Mesenchymal stem cell (in vitro differentiated cells and primary cell): Measurements from ENCODE around the gene ATR.
A peak's percentile ranks its signal among the peaks of the same experiment; 100 is the strongest.

ENCODE experiments used
- DNase-seq: peaks from one replicate; pipeline ENCODE4 v3.0.0-alpha.2; 2013
- H2AFZ ChIP-seq: one replicate; pipeline ENCODE4 v1.6.1; 2013; ENCODE audit warnings: low read depth, mild to moderate bottlenecking, control low read depth, inconsistent platforms, low read length, moderate library complexity
- H2AK5ac ChIP-seq: 2 replicates; pipeline ENCODE4 v1.6.1; 2013; ENCODE audit warnings: low read length, moderate library complexity, mild to moderate bottlenecking, inconsistent platforms; ENCODE audit not compliant: severe bottlenecking
- H2BK120ac ChIP-seq: one replicate; pipeline ENCODE4 v1.6.1; 2013; ENCODE audit warnings: low read depth, mild to moderate bottlenecking, inconsistent platforms, low read length, moderate library complexity
- H2BK12ac ChIP-seq, 2 experiments: one replicate each; pipeline ENCODE4 v1.6.1; 2013; ENCODE audit warnings: inconsistent platforms in 2 of 2, low read length in 2 of 2, mild to moderate bottlenecking in 2 of 2, moderate library complexity in 2 of 2, control low read depth in 1 of 2
- H2BK15ac ChIP-seq: one replicate; pipeline ENCODE4 v1.6.1; 2013; ENCODE audit warnings: mild to moderate bottlenecking, low read depth, inconsistent platforms; ENCODE audit not compliant: poor library complexity, severe bottlenecking
- H2BK5ac ChIP-seq: 2 replicates; pipeline ENCODE4 v1.6.1; 2013; ENCODE audit warnings: low read depth, mild to moderate bottlenecking, low read length, control low read depth, inconsistent platforms; ENCODE audit not compliant: poor library complexity, severe bottlenecking
- H3K14ac ChIP-seq, 2 experiments: one replicate each; pipeline ENCODE4 v1.6.1; 2013; ENCODE audit warnings: inconsistent platforms in 2 of 2, low read length in 2 of 2, control low read depth in 1 of 2, mild to moderate bottlenecking in 1 of 2, moderate library complexity in 1 of 2
- H3K18ac ChIP-seq, 2 experiments: one replicate each; pipeline ENCODE4 v1.6.1; 2013; ENCODE audit warnings: inconsistent platforms in 2 of 2, low read length in 2 of 2, control low read depth in 1 of 2, low read depth in 1 of 2, mild to moderate bottlenecking in 1 of 2
- H3K23ac ChIP-seq, 2 experiments: one replicate each; pipeline ENCODE4 v1.6.1; 2013; ENCODE audit warnings: inconsistent platforms in 2 of 2, low read length in 2 of 2, mild to moderate bottlenecking in 2 of 2, moderate library complexity in 2 of 2, control low read depth in 1 of 2
- H3K27ac ChIP-seq: 2 replicates; pipeline ENCODE4 v1.5.1; 2013; ENCODE audit warnings: mild to moderate bottlenecking, moderate library complexity, low read length, control low read depth, inconsistent platforms; ENCODE audit not compliant: poor library complexity, severe bottlenecking
- H3K27me3 ChIP-seq, 2 experiments: 2 replicates each; pipeline versions ENCODE4 v1.6.1 to v1.7.0; 2013; ENCODE audit warnings: low read length in 2 of 2, mild to moderate bottlenecking in 2 of 2, moderate library complexity in 2 of 2, control low read depth in 1 of 2, inconsistent platforms in 1 of 2; ENCODE audit not compliant: control insufficient read depth in 1 of 2, insufficient read depth in 1 of 2
- H3K36me3 ChIP-seq, 2 experiments: 2 replicates each; pipeline versions ENCODE4 v1.6.1 to v1.7.0; 2013; ENCODE audit warnings: low read length in 2 of 2, control low read depth in 1 of 2, inconsistent platforms in 1 of 2, low read depth in 1 of 2, mild to moderate bottlenecking in 1 of 2; ENCODE audit not compliant: insufficient read depth in 2 of 2, control insufficient read depth in 1 of 2
- H3K4ac ChIP-seq, 2 experiments: one replicate each; pipeline ENCODE4 v1.6.1; 2013; ENCODE audit warnings: inconsistent platforms in 2 of 2, low read length in 2 of 2, mild to moderate bottlenecking in 2 of 2, moderate library complexity in 2 of 2, control low read depth in 1 of 2, low read depth in 1 of 2
- H3K4me1 ChIP-seq: 2 replicates; pipeline ENCODE4 v1.6.1; 2013; ENCODE audit warnings: low read depth, low read length, control low read depth; ENCODE audit not compliant: control insufficient read depth, insufficient read depth
- H3K4me2 ChIP-seq: 2 replicates; pipeline ENCODE4 v1.6.1; 2013; ENCODE audit warnings: low read length, mild to moderate bottlenecking, inconsistent platforms; ENCODE audit not compliant: poor library complexity, severe bottlenecking
- H3K4me3 ChIP-seq, 2 experiments: 2 replicates each; pipeline versions ENCODE4 v1.5.1 to v1.7.0; 2013; ENCODE audit warnings: low read length in 2 of 2, mild to moderate bottlenecking in 2 of 2, control low read depth in 1 of 2, low read depth in 1 of 2; ENCODE audit not compliant: insufficient read depth in 1 of 2
- H3K79me1 ChIP-seq: replicated peaks from 2 replicates; pipeline ENCODE4 v1.6.1; 2013; ENCODE audit warnings: mild to moderate bottlenecking, control low read depth, low read length, inconsistent platforms; ENCODE audit not compliant: poor library complexity, severe bottlenecking
- H3K9ac ChIP-seq: 2 replicates; pipeline ENCODE4 v1.7.0; 2013; ENCODE audit warnings: mild to moderate bottlenecking, low read length, moderate library complexity
- H3K9me3 ChIP-seq: 2 replicates; pipeline ENCODE4 v1.7.0; 2013; ENCODE audit warnings: mild to moderate bottlenecking, low read length; ENCODE audit not compliant: control insufficient read depth
- H4K8ac ChIP-seq: one replicate; pipeline ENCODE4 v1.6.1; 2013; ENCODE audit warnings: inconsistent platforms, mild to moderate bottlenecking, low read length, moderate library complexity
- H4K91ac ChIP-seq: one replicate; pipeline ENCODE4 v1.6.1; 2013; ENCODE audit warnings: mild to moderate bottlenecking, low read length, inconsistent platforms
- WGBS: methylation state at CpG from one replicate; pipeline ENCODE4 v1.1.7; 2013; ENCODE audit warnings: mixed read lengths; 5-methylcytosine and 5-hydroxymethylcytosine counted together

The ATR gene

GRCh38 chr3:142501004-142501926 is 77.3 kb downstream of the ATR start:
- Histone ChIP-seq H3K23ac (no peak overlapping the region), H3K27ac (peak overlapping the region; percentile 19), H2BK12ac (no peak overlapping the region), H3K14ac (no peak overlapping the region), H3K9ac (peak overlapping the region; percentile 58), H2BK15ac (no peak overlapping the region), H2BK5ac (no peak overlapping the region), H4K91ac (no peak overlapping the region), H3K4me2 (no peak overlapping the region), H2AFZ (no peak overlapping the region), H3K4me1 (no peaks in the 10 kb centered on the region), H3K27me3 (no peaks in the 10 kb centered on the region), H3K79me1 (no peaks in the 10 kb centered on the region), H3K36me3 (peaks cover 1 to 45% of the 10 kb centered on the region in 2 experiments), H3K4me3 (peak overlapping the region in 1 of 2 experiments; percentile 8), H3K18ac (no peak overlapping the region), H3K9me3 (no peaks in the 10 kb centered on the region), H2BK120ac (no peak overlapping the region), H4K8ac (no peak overlapping the region), H2AK5ac (no peak overlapping the region), H3K4ac (no peak overlapping the region)
- peak; percentile 68 for DNase-seq
- 56% methylated on average over 3 of the region's 5 CpGs for WGBS

GRCh38 chr3:142500211-142500610 is 78.3 kb downstream of the ATR start:
- Histone ChIP-seq H2BK5ac (no peak overlapping the region), H3K27me3 (no peaks in the 10 kb centered on the region), H3K36me3 (peaks cover 3 to 45% of the 10 kb centered on the region in 2 experiments), H2AK5ac (no peak overlapping the region), H3K27ac (no peak overlapping the region), H3K4me1 (no peaks in the 10 kb centered on the region), H2AFZ (no peak overlapping the region), H2BK12ac (no peak overlapping the region), H3K4ac (no peak overlapping the region), H3K4me3 (no peak overlapping the region), H4K91ac (no peak overlapping the region), H2BK120ac (no peak overlapping the region), H3K14ac (no peak overlapping the region), H3K9ac (no peak overlapping the region), H4K8ac (no peak overlapping the region), H3K4me2 (no peak overlapping the region), H2BK15ac (no peak overlapping the region), H3K79me1 (no peaks in the 10 kb centered on the region), H3K18ac (no peak overlapping the region), H3K9me3 (no peaks in the 10 kb centered on the region), H3K23ac (no peak overlapping the region)
- no CpG with 5 or more reads among the region's 2 CpGs for WGBS
- DNase-seq, result no peak

GRCh38 chr3:142498397-142499180 is 79.9 kb downstream of the ATR start:
- Histone ChIP-seq H3K14ac (no peak overlapping the region), H3K4me1 (no peaks in the 10 kb centered on the region), H3K27ac (peak overlapping the region; percentile 47), H3K79me1 (no peaks in the 10 kb centered on the region), H3K9me3 (no peaks in the 10 kb centered on the region), H3K9ac (no peak overlapping the region), H2BK15ac (no peak overlapping the region), H4K91ac (no peak overlapping the region), H2AK5ac (no peak overlapping the region), H3K36me3 (peaks cover 4 to 50% of the 10 kb centered on the region in 2 experiments), H4K8ac (no peak overlapping the region), H3K18ac (no peak overlapping the region), H3K4me2 (no peak overlapping the region), H3K27me3 (no peaks in the 10 kb centered on the region), H3K4me3 (no peak overlapping the region), H2AFZ (no peak overlapping the region), H3K23ac (no peak overlapping the region), H2BK120ac (no peak overlapping the region), H2BK12ac (no peak overlapping the region), H2BK5ac (no peak overlapping the region), H3K4ac (no peak overlapping the region)
- 91% methylated on average over 1 of the region's 2 CpGs for WGBS
- DNase-seq, result no peak

- no peak overlapping the region for H3K9ac ChIP-seq
- H3K4ac ChIP-seq, result no peak overlapping the region
- no peak overlapping the region for H3K14ac ChIP-seq
- no peak overlapping the region for H2AK5ac ChIP-seq
- no peak overlapping the region for H4K8ac ChIP-seq
- H3K27ac ChIP-seq, result no peak overlapping the region
- no peaks in the 10 kb centered on the region for H3K4me1 ChIP-seq
- H3K9me3 ChIP-seq, result no peaks in the 10 kb centered on the region
- H3K36me3 ChIP-seq, result peaks cover 7 to 56% of the 10 kb centered on the region in 2 experiments
- H2AFZ ChIP-seq, result no peak overlapping the region
- H3K23ac ChIP-seq, result no peak overlapping the region
- no CpG with 5 or more reads among the region's 1 CpG for WGBS
- no peaks in the 10 kb centered on the region for H3K79me1 ChIP-seq
- no peak overlapping the region for H4K91ac ChIP-seq
- no peak overlapping the region for H2BK120ac ChIP-seq
- H2BK15ac ChIP-seq, result no peak overlapping the region
- no peak for DNase-seq
- no peak overlapping the region for H3K18ac ChIP-seq
- H2BK5ac ChIP-seq, result no peak overlapping the region
- H2BK12ac ChIP-seq, result no peak overlapping the region
- no peak overlapping the region for H3K4me3 ChIP-seq
- H3K27me3 ChIP-seq, result no peaks in the 10 kb centered on the region
- H3K4me2 ChIP-seq, result no peak overlapping the region
Measured at GRCh38 chr3:142497729-142498128, 80.8 kb downstream of the ATR start.
